Coronary artery (tissue), 2 donors: Measurements from ENCODE around the gene FHAD1.

Source experiments
- DNase-seq: peaks from one replicate; pipeline ENCODE4 v3.0.0-alpha.2; 2017; ENCODE audit warnings: low spot score
- H3K27ac ChIP-seq, 2 donors: fragments of 200-600 bp; sonication (generic); one replicate each; pipeline ENCODE4 v1.5.1; 2016 to 2019
- H3K4me3 ChIP-seq: fragments of 200-600 bp; sonication (generic); 2 replicates; pipeline ENCODE4 v1.5.1; 2016; ENCODE audit warnings: mild to moderate bottlenecking, moderate library complexity
- CTCF ChIP-seq: fragments of 200-600 bp; sonication (generic); IDR thresholded peaks from one replicate; pipeline ENCODE4 v1.5.1; 2019; ENCODE audit warnings: antibody characterized with exemption

FHAD1 gene

GRCh38 chr1:15236746-15237145 lies 10.3 kb upstream of the FHAD1 start:
- no peak overlapping the region for H3K27ac ChIP-seq
- DNase-seq = no peak
- no peak overlapping the region for H3K4me3 ChIP-seq
- TF ChIP-seq CTCF = no peak

GRCh38 chr1:15238789-15239188 lies 8.2 kb upstream of the FHAD1 start:
- no peak for TF ChIP-seq CTCF
- DNase-seq = no peak
- Histone ChIP-seq H3K27ac (no peak overlapping the region), H3K4me3 (no peak overlapping the region)

- no peak overlapping the region for H3K4me3 ChIP-seq
Measured at GRCh38 chr1:15242766-15243165, 4.3 kb upstream of the FHAD1 start.

GRCh38 chr1:15243275-15244043 lies 3.6 kb upstream of the FHAD1 start:
- DNase-seq = no peak
- TF ChIP-seq CTCF = no peak
- H3K4me3 ChIP-seq = no peak overlapping the region
- H3K27ac ChIP-seq = no peak overlapping the region

More at GRCh38 chr1:15242766-15243165, 4.3 kb upstream of the FHAD1 start:
- no peak for DNase-seq
- H3K27ac ChIP-seq = no peak overlapping the region
- TF ChIP-seq CTCF = no peak

- H3K4me3 ChIP-seq = no peak overlapping the region
- no peak for DNase-seq
- H3K27ac ChIP-seq = no peak overlapping the region
- TF ChIP-seq CTCF = no peak
Measured at GRCh38 chr1:15244813-15245212, 2.2 kb upstream of the FHAD1 start.

GRCh38 chr1:15245593-15246360 lies 1.2 kb upstream of the FHAD1 start:
- no peak for DNase-seq
- Histone ChIP-seq H3K27ac (no peak overlapping the region), H3K4me3 (no peak overlapping the region)
- no peak for TF ChIP-seq CTCF

- TF ChIP-seq CTCF = no peak
- DNase-seq = no peak
- Histone ChIP-seq H3K27ac (no peak overlapping the region), H3K4me3 (no peak overlapping the region)
Measured at GRCh38 chr1:15248216-15248615, 1.2 kb downstream of the FHAD1 start.
